Liver (tissue), 10 donors: Measurements from ENCODE around the gene TYW5. TPM values are rescaled to one million over a fixed set of nuclear protein-coding genes. Genes with fewer than 3 reads are reported as not detected.

Experiments
- DNase-seq: peaks from one replicate; pipeline ENCODE4 v3.0.0-alpha.2; 2017; ENCODE audit warnings: low spot score
- H3K27ac ChIP-seq, 2 donors: one replicate each; pipeline ENCODE4 v1.7.0; 2013; ENCODE audit warnings: inconsistent platforms in 2 of 2, low read length in 2 of 2, control low read depth in 1 of 2, low read depth in 1 of 2, mild to moderate bottlenecking in 1 of 2
- H3K27me3 ChIP-seq, 4 donors: one replicate each; pipeline versions ENCODE4 v1.6.1 to v1.7.0; 2013; ENCODE audit warnings: low read length in 3 of 4, inconsistent platforms in 1 of 4, mild to moderate bottlenecking in 1 of 4, moderate library complexity in 1 of 4; ENCODE audit not compliant: control insufficient read depth in 4 of 4, insufficient read depth in 4 of 4
- H3K36me3 ChIP-seq, 4 donors: one replicate each; pipeline versions ENCODE4 v1.6.1 to v1.7.0; 2013; ENCODE audit warnings: low read length in 3 of 4, mild to moderate bottlenecking in 3 of 4, low read depth in 1 of 4, moderate library complexity in 1 of 4; ENCODE audit not compliant: control insufficient read depth in 4 of 4, insufficient read depth in 3 of 4
- H3K4me1 ChIP-seq, 4 donors: one replicate each; pipeline versions ENCODE4 v1.6.1 to v1.7.0; 2013; ENCODE audit warnings: low read length in 3 of 4, mild to moderate bottlenecking in 3 of 4, moderate library complexity in 1 of 4; ENCODE audit not compliant: control insufficient read depth in 4 of 4, insufficient read depth in 4 of 4
- H3K4me3 ChIP-seq, 3 donors: one replicate each; pipeline versions ENCODE4 v1.6.1 to v1.7.0; 2013; ENCODE audit warnings: low read length in 3 of 3, control low read depth in 1 of 3, low read depth in 1 of 3, mild to moderate bottlenecking in 1 of 3
- H3K9ac ChIP-seq, 2 donors: one replicate each; pipeline ENCODE4 v1.7.0; 2013; ENCODE audit warnings: low read length in 2 of 2, mild to moderate bottlenecking in 2 of 2, moderate library complexity in 2 of 2, control low read depth in 1 of 2, low read depth in 1 of 2
- H3K9me3 ChIP-seq, 4 donors: one replicate each; pipeline versions ENCODE4 v1.6.1 to v1.7.0; 2013; ENCODE audit warnings: low read length in 3 of 4; ENCODE audit not compliant: control insufficient read depth in 4 of 4
- ATF3 ChIP-seq: IDR thresholded peaks from 2 replicates; pipeline ENCODE4 v1.6.1; 2016; ENCODE audit warnings: antibody characterized with exemption
- CTCF ChIP-seq: fragments of 150-350 bp; IDR thresholded peaks from 2 replicates; pipeline ENCODE4 v1.5.1; 2017; ENCODE audit warnings: improper control_type of control experiment, low read depth, low read length; ENCODE audit not compliant: missing input control
- EGR1 ChIP-seq, 2 donors: IDR thresholded peaks; 2 replicates each; pipeline ENCODE4 v1.6.1; 2016 to 2018; ENCODE audit warnings: antibody characterized with exemption in 2 of 2, low read depth in 2 of 2
- FOXA1 ChIP-seq: IDR thresholded peaks from 2 replicates; pipeline ENCODE4 v1.6.1; 2016; ENCODE audit warnings: antibody characterized with exemption
- FOXA2 ChIP-seq: IDR thresholded peaks from 2 replicates; pipeline ENCODE4 v1.6.1; 2016; ENCODE audit warnings: antibody characterized with exemption
- GABPA ChIP-seq, 2 donors: IDR thresholded peaks in 1 of 2; conservative IDR thresholded peaks in 1 of 2; 2 replicates each; pipeline ENCODE4 v1.6.1; 2016; ENCODE audit warnings: antibody characterized with exemption in 2 of 2, mild to moderate bottlenecking in 1 of 2, moderate library complexity in 1 of 2
- HNF4G ChIP-seq: IDR thresholded peaks from 2 replicates; pipeline ENCODE4 v1.6.1; 2016; ENCODE audit warnings: antibody characterized with exemption
- JUND ChIP-seq, 2 donors: IDR thresholded peaks; 2 replicates each; pipeline ENCODE4 v1.6.1; 2016; ENCODE audit warnings: antibody characterized with exemption in 2 of 2
- MAX ChIP-seq: IDR thresholded peaks from 2 replicates; pipeline ENCODE4 v1.6.1; 2016; ENCODE audit warnings: antibody characterized with exemption
- RAD21 ChIP-seq, 2 donors: IDR thresholded peaks; 2 replicates each; pipeline ENCODE4 v1.6.1; 2016; ENCODE audit warnings: antibody characterized with exemption in 2 of 2, mild to moderate bottlenecking in 2 of 2
- REST ChIP-seq: IDR thresholded peaks from 2 replicates; pipeline ENCODE4 v1.6.1; 2016; ENCODE audit warnings: antibody characterized with exemption, mild to moderate bottlenecking
- RXRA ChIP-seq, 2 donors: IDR thresholded peaks; 2 replicates each; pipeline ENCODE4 v1.6.1; 2017 to 2018; ENCODE audit warnings: antibody characterized with exemption in 2 of 2, mild to moderate bottlenecking in 1 of 2
- SP1 ChIP-seq: IDR thresholded peaks from 2 replicates; pipeline ENCODE4 v1.6.1; 2018; ENCODE audit warnings: antibody characterized with exemption, mild to moderate bottlenecking
- TAF1 ChIP-seq: conservative IDR thresholded peaks from 2 replicates; pipeline ENCODE4 v1.6.1; 2016; ENCODE audit warnings: antibody characterized with exemption, mild to moderate bottlenecking
- YY1 ChIP-seq: IDR thresholded peaks from 2 replicates; pipeline ENCODE4 v1.6.1; 2016; ENCODE audit warnings: antibody characterized with exemption, mild to moderate bottlenecking
- polyA plus RNA-seq, 2 donors: library from polyadenylated mRNA; stranded (reverse) in 1 of 2; unstranded in 1 of 2; fragments of 200-250 nt in 1 of 2; fragments of >200 nt in 1 of 2; fragmentation: Nextera tagmentation in 1 of 2; extraction: Ambion mirVana in 1 of 2; gene quantifications; one replicate each; pipeline versions ENCODE4 v1.2.1 to v1.2.3, GENCODE V29; 2013 to 2015
- small RNA-seq: library from RNA; depleted of rRNA; stranded (forward); fragments of <200 nt; gene quantifications from one replicate; pipeline ENCODE3, GENCODE V24; 2014
- total RNA-seq, 2 donors: library from RNA; depleted of rRNA; stranded (reverse); fragments of >200 nt; gene quantifications; one replicate each; pipeline ENCODE4 v1.2.3, GENCODE V29; 2014
- donor health status: healthy.
- donor health status: healthy.
- donor health status: healthy.
- donor health status: healthy.
- donor health status: healthy.

The TYW5 gene
- total and polyA plus RNA-seq, 4 donors = 2.0 to 6.8 (median 4.9) TPM

GRCh38 chr2:199882667-199883066, 72.6 kb downstream of the TYW5 start:
- Histone ChIP-seq H3K36me3 (no peaks in the 10 kb centered on the region), H3K27me3 (no peaks in the 10 kb centered on the region), H3K9ac (no peak overlapping the region), H3K27ac (no peak overlapping the region), H3K4me1 (no peaks in the 10 kb centered on the region), H3K4me3 (no peak overlapping the region), H3K9me3 (no peaks in the 10 kb centered on the region)
- no peak for DNase-seq
- TF ChIP-seq ATF3 (no peak), JUND (IDR thresholded peaks at IDR 0.05) (no peak), RXRA (IDR thresholded peaks at IDR 0.05) (no peak), REST (no peak), YY1 (no peak), FOXA1 (no peak), MAX (no peak), RAD21 (IDR thresholded peaks at IDR 0.05) (no peak), EGR1 (IDR thresholded peaks at IDR 0.05; ENCODE audit: low read depth in 2 of 2) (no peak), TAF1 (no peak), CTCF (no peak), SP1 (no peak), HNF4G (no peak), GABPA (IDR thresholded peaks at IDR 0.05 in 1 of 2, conservative IDR thresholded peaks at IDR 0.05 in 1 of 2) (no peak), FOXA2 (no peak)

Small RNA genes within 50 kb of the gene (small RNA-seq; reads per million reads assigned to genes)
- gene RN7SL717P = not detected

Other genes with a start within 250 kb of the TYW5 start
- 1 to 10 TPM; 2.1 to 4.4 TPM for gene FTCDNL1, start 104.3 kb downstream of the TYW5 start, total RNA-seq
- gene FTCDNL1, start 104.3 kb downstream of the TYW5 start, polyA plus RNA-seq = 1 to 10 TPM; 3.9 to 5.3 TPM
- 1 to 10 TPM; 6.3 to 9.1 TPM for gene C2orf69, start 44.2 kb downstream of the TYW5 start, total RNA-seq
- gene C2orf69, start 44.2 kb downstream of the TYW5 start, polyA plus RNA-seq = 1 to 10 TPM; 4.3 to 6.1 TPM
- gene MAIP1, start 91 bp upstream of the TYW5 start, total RNA-seq = 10 to 100 TPM; 23.0 to 23.8 TPM
- gene MAIP1, start 91 bp upstream of the TYW5 start, polyA plus RNA-seq = 10 to 100 TPM; 33.4 to 40.2 TPM